CD14-positive monocyte (primary cell): ENCODE measurements around the gene ESYT1. TPM values are rescaled to one million over a fixed set of nuclear protein-coding genes. Genes with fewer than 3 reads are reported as not detected.

Experiments
- DNase-seq, 3 donors: peaks; one replicate each; pipeline ENCODE4 v3.0.0-alpha.2; 2011 to 2022
- H2AFZ ChIP-seq: 2 replicates; pipeline ENCODE4 v1.6.0; 2012; ENCODE audit warnings: mild to moderate bottlenecking, low read depth, low read length, inconsistent platforms; ENCODE audit not compliant: insufficient read depth, poor library complexity, severe bottlenecking
- H3K27ac ChIP-seq, 2 donors: 1 replicate in 1 of 2; 2 replicates in 1 of 2; pipeline ENCODE4 v1.5.1; 2012 to 2013; ENCODE audit warnings: low read length in 2 of 2, control low read depth in 1 of 2, inconsistent platforms in 1 of 2, low read depth in 1 of 2, mild to moderate bottlenecking in 1 of 2
- H3K27me3 ChIP-seq, 2 donors: one replicate each; pipeline versions ENCODE4 v1.6.0 to v1.6.1; 2011 to 2013; ENCODE audit warnings: low read length in 2 of 2; ENCODE audit not compliant: control insufficient read depth in 2 of 2, insufficient read depth in 2 of 2
- H3K36me3 ChIP-seq, 2 donors: replicated peaks in 1 of 2; 1 replicate in 1 of 2; 2 replicates in 1 of 2; pipeline versions ENCODE4 v1.5.1 to v1.6.1; 2012 to 2013; ENCODE audit warnings: low read length in 2 of 2, control low read depth in 1 of 2, inconsistent platforms in 1 of 2, mild to moderate bottlenecking in 1 of 2; ENCODE audit not compliant: insufficient read depth in 2 of 2, control insufficient read depth in 1 of 2
- H3K4me1 ChIP-seq, 2 donors: 1 replicate in 1 of 2; 2 replicates in 1 of 2; pipeline versions ENCODE4 v1.5.1 to v1.6.1; 2012 to 2013; ENCODE audit warnings: low read length in 2 of 2, control low read depth in 1 of 2, inconsistent platforms in 1 of 2, mild to moderate bottlenecking in 1 of 2, moderate library complexity in 1 of 2; ENCODE audit not compliant: insufficient read depth in 2 of 2, control insufficient read depth in 1 of 2
- H3K4me2 ChIP-seq: replicated peaks from 2 replicates; pipeline ENCODE3; 2012; ENCODE audit warnings: low read length, moderate library complexity, mild to moderate bottlenecking; ENCODE audit not compliant: poor library complexity, severe bottlenecking; ENCODE audit errors: extremely low read depth
- H3K4me3 ChIP-seq, 3 experiments: fragments of 200-600 bp in 1 of 3; sonication (generic) in 1 of 3; replicated peaks in 1 of 3; 1 replicate in 2 of 3; 2 replicates in 1 of 3; pipeline ENCODE4 v1.5.1; 2011 to 2013; ENCODE audit warnings: low read length in 3 of 3, mild to moderate bottlenecking in 3 of 3, control low read depth in 2 of 3, low read depth in 2 of 3, inconsistent platforms in 1 of 3, moderate library complexity in 1 of 3
- H3K79me2 ChIP-seq: 2 replicates; pipeline ENCODE4 v1.6.0; 2012; ENCODE audit warnings: mild to moderate bottlenecking, control low read depth, inconsistent platforms, low read length, moderate library complexity; ENCODE audit not compliant: insufficient read depth
- H3K9ac ChIP-seq: 2 replicates; pipeline ENCODE4 v1.6.0; 2017; ENCODE audit warnings: low read length, mild to moderate bottlenecking; ENCODE audit not compliant: insufficient read depth, poor library complexity, severe bottlenecking
- H3K9me3 ChIP-seq, 2 donors: replicated peaks in 1 of 2; 1 replicate in 1 of 2; 2 replicates in 1 of 2; pipeline versions ENCODE4 v1.5.1 to v1.6.1; 2012 to 2013; ENCODE audit warnings: low read length in 2 of 2, control low read depth in 1 of 2; ENCODE audit not compliant: control insufficient read depth in 1 of 2, insufficient read depth in 1 of 2
- H4K20me1 ChIP-seq: 2 replicates; pipeline ENCODE4 v1.6.0; 2012; ENCODE audit warnings: mild to moderate bottlenecking, low read length, control low read depth, moderate library complexity; ENCODE audit not compliant: insufficient read depth
- H3K27ac Mint-ChIP-seq, 7 donors: one replicate each; pipeline ENCODE4 v1.8.0; 2020; ENCODE audit warnings: mild to moderate bottlenecking in 7 of 7, mixed read lengths in 7 of 7, moderate library complexity in 6 of 7, inconsistent platforms in 2 of 7
- H3K27me3 Mint-ChIP-seq, 3 donors: one replicate each; pipeline ENCODE4 v1.8.0; 2021 to 2022; ENCODE audit warnings: low read depth in 3 of 3, mild to moderate bottlenecking in 3 of 3, mixed read lengths in 3 of 3, moderate library complexity in 3 of 3, inconsistent platforms in 1 of 3
- H3K36me3 Mint-ChIP-seq, 2 donors: one replicate each; pipeline ENCODE4 v1.8.0; 2020; ENCODE audit warnings: mixed read lengths in 2 of 2, inconsistent platforms in 1 of 2, mild to moderate bottlenecking in 1 of 2
- H3K4me1 Mint-ChIP-seq: one replicate; pipeline ENCODE4 v1.8.0; 2020; ENCODE audit warnings: mild to moderate bottlenecking, mixed read lengths
- H3K4me3 Mint-ChIP-seq, 2 donors: one replicate each; pipeline ENCODE4 v1.8.0; 2020; ENCODE audit warnings: mild to moderate bottlenecking in 2 of 2, mixed read lengths in 2 of 2, moderate library complexity in 1 of 2
- H3K9me3 Mint-ChIP-seq, 7 donors: one replicate each; pipeline ENCODE4 v1.8.0; 2020 to 2022; ENCODE audit warnings: mixed read lengths in 7 of 7, mild to moderate bottlenecking in 6 of 7, moderate library complexity in 6 of 7, inconsistent platforms in 2 of 7
- CTCF ChIP-seq: fragments of 200-600 bp; IDR thresholded peaks from one replicate; pipeline ENCODE4 v1.8.0; 2022; ENCODE audit warnings: antibody characterized with exemption, mild to moderate bottlenecking
- WGBS: methylation state at CpG from one replicate; pipeline ENCODE4 v1.1.5; 2013; ENCODE audit warnings: missing lambda C conversion rate; ENCODE audit not compliant: insufficient coverage; 5-methylcytosine and 5-hydroxymethylcytosine counted together
- intact Hi-C, 2 donors: fragments of 100-400 bp; cut with micrococcal nuclease; formaldehyde crosslinking; loops; one replicate each; pipeline versions ENCODE4 v1.15.0 to v1.15.1; 2023
- polyA minus RNA-seq: library from RNA; depleted of rRNA, polyadenylated mRNA; stranded (reverse); fragments of >200 nt; gene quantifications from 2 replicates; pipeline ENCODE4 v1.2.3, GENCODE V29; 2012
- polyA plus RNA-seq, 3 donors: library from polyadenylated mRNA; depleted of rRNA in 1 of 3; unstranded in 2 of 3; stranded (reverse) in 1 of 3; fragments of 300-500 nt in 2 of 3; fragments of >200 nt in 1 of 3; fragmentation: Illumina TruSeq in 2 of 3; gene quantifications; 1 replicate in 2 of 3; 2 replicates in 1 of 3; pipeline ENCODE4 v1.2.3, GENCODE V29; 2012 to 2021
- total RNA-seq, 12 experiments: library from RNA in 1 of 12; stranded (reverse) in 1 of 12; fragments of 120-200 nt in 1 of 12; gene quantifications; one replicate each; pipeline ENCODE4 v1.2.4 and lab custom pipeline; 2013 to 2026; ENCODE audit warnings: mixed read lengths in 6 of 12, inconsistent platforms in 1 of 12

Gene ESYT1
- total RNA-seq (2013): 45.1 TPM
- 10 to 100 TPM; 74.2 to 81.1 (median 74.6) TPM for polyA plus RNA-seq
- 52.6 and 60.1 TPM in 2 replicates for polyA minus RNA-seq
- 8.0 to 80.4 (median 59.1) reads per million in 11 experiments for total RNA-seq (lab: John Stamatoyannopoulos, UW)

GRCh38 chr12:56127888-56128669, at the start of gene ESYT1:
Gene ESYT1 (plus strand): TSS chr12:56128267. CDS start chr12:56128320, 53 bp downstream.
- peaks cover 25 to 29% of the 10 kb centered on the region in 2 donors for H3K36me3 ChIP-seq
- H4K20me1 ChIP-seq: peaks cover under 1% of the 10 kb centered on the region
- peak within 1 kb of the TSS; percentile 95 to 98 for H3K4me3 Mint-ChIP-seq
- TF ChIP-seq CTCF: no peak
- peak within 1 kb of the TSS; percentile 84 for H2AFZ ChIP-seq
- H3K27ac ChIP-seq: peak within 1 kb of the TSS; percentile 54 to 78
- intact Hi-C loops: loop anchor here (2.0 to 10.0 kb wide), 6 partner anchors 23 to 337 kb away; partner anchors contain the start of genes SPRYD4 (in 2 of the 2), MYL6 (in 1 of the 2), NABP2 (in 1 of the 2) and RNF41 (in 1 of the 2)
- peaks cover 51% of the 10 kb centered on the region for H3K79me2 ChIP-seq
- peak within 1 kb of the TSS; percentile 60 to 99 (median 94) for H3K4me3 ChIP-seq
- H3K36me3 Mint-ChIP-seq: peaks cover 32 to 39% of the 10 kb centered on the region in 2 donors
- H3K27ac Mint-ChIP-seq: peak within 1 kb of the TSS; percentile 84 to 94 (median 93)
- peak; percentile 99 for DNase-seq
- peaks cover 55 to 68% of the 10 kb centered on the region in 2 donors for H3K4me1 ChIP-seq
- WGBS: 0% methylated on average over 42 of the region's 49 CpGs
- peaks cover 59% of the 10 kb centered on the region for H3K4me1 Mint-ChIP-seq
- no peaks in the 10 kb centered on the region for H3K9me3 ChIP-seq
- H3K4me2 ChIP-seq: peak within 1 kb of the TSS; percentile 99
- H3K27me3 Mint-ChIP-seq: peaks cover 0 to 6% (median 1%) of the 10 kb centered on the region in 3 donors
- no peaks in the 10 kb centered on the region for H3K27me3 ChIP-seq
- peak within 1 kb of the TSS; percentile 68 for H3K9ac ChIP-seq
- peaks cover 0 to 4% (median 0%) of the 10 kb centered on the region in 7 donors for H3K9me3 Mint-ChIP-seq

- no peak overlapping the region for H3K27ac Mint-ChIP-seq
- Histone ChIP-seq H3K79me2 (no peaks in the 10 kb centered on the region), H3K4me3 (no peak overlapping the region), H2AFZ (peak overlapping the region; percentile 84), H3K4me1 (peaks cover 20 to 21% of the 10 kb centered on the region in 2 donors), H3K9me3 (no peaks in the 10 kb centered on the region), H3K36me3 (no peaks in the 10 kb centered on the region), H4K20me1 (no peaks in the 10 kb centered on the region), H3K27ac (no peak overlapping the region), H3K4me2 (peak overlapping the region; percentile 76), H3K27me3 (peaks cover 6 to 30% of the 10 kb centered on the region in 2 donors), H3K9ac (no peak overlapping the region)
- WGBS: no CpG with 5 or more reads among the region's 1 CpG
- H3K27me3 Mint-ChIP-seq: peaks cover 18 to 48% (median 41%) of the 10 kb centered on the region in 3 donors
- peaks cover 19% of the 10 kb centered on the region for H3K4me1 Mint-ChIP-seq
- H3K9me3 Mint-ChIP-seq: peaks cover 0 to 5% (median 0%) of the 10 kb centered on the region in 7 donors
- no peak for DNase-seq
- TF ChIP-seq CTCF: no peak
- H3K36me3 Mint-ChIP-seq: peaks cover 3 to 5% of the 10 kb centered on the region in 2 donors
- intact Hi-C loops: no loop called here
- peak overlapping the region; percentile 84 to 93 for H3K4me3 Mint-ChIP-seq
Observed at GRCh38 chr12:56078427-56078826, 49.6 kb upstream of the ESYT1 start.
